Right lobe of liver (tissue), 4 donors: Measurements from ENCODE around the gene CLSTN2.

Experiments
- POLR2A ChIP-seq: fragments of 450-650 bp; IDR thresholded peaks from one replicate; pipeline ENCODE4 v1.6.1; 2017; ENCODE audit warnings: antibody characterized with exemption, mild to moderate bottlenecking
- TF ChIP-seq, protein P1 (sequence below), 4 donors: fragments of 200-600 bp in 3 of 4; fragments of 450-650 bp in 1 of 4; IDR thresholded peaks; one replicate each; pipeline versions ENCODE4 v1.5.1 to v1.8.0; 2016 to 2022; ENCODE audit warnings: antibody characterized with exemption in 4 of 4, mild to moderate bottlenecking in 2 of 4
- donor health status: DM: no; HTN: no; CAD: no.
- donor health status: DM: no; HTN: no; CAD: no.
- donor health status: DM: no; HTN: yes; CAD: no.

DNA sequence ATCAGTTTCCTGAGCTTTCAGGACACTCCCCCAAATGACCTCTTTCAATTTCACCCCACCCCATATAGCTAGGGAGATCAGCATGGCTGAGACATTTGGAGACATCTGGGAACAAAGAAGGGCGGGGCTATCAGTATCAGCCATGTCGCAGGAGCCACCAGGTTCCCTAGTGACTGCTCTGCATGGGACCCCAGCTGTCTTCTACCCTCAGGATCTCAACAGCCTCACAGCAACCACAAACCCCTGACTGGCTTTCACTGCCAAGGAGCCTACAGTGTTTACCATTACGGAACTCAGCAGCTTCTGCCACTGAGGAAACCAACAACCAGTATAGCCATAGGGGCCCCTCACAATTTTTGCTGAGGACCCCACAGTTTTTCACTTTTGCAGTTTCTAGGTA is 473.3 kb downstream of the CLSTN2 start:
- TF ChIP-seq, protein P1, sequence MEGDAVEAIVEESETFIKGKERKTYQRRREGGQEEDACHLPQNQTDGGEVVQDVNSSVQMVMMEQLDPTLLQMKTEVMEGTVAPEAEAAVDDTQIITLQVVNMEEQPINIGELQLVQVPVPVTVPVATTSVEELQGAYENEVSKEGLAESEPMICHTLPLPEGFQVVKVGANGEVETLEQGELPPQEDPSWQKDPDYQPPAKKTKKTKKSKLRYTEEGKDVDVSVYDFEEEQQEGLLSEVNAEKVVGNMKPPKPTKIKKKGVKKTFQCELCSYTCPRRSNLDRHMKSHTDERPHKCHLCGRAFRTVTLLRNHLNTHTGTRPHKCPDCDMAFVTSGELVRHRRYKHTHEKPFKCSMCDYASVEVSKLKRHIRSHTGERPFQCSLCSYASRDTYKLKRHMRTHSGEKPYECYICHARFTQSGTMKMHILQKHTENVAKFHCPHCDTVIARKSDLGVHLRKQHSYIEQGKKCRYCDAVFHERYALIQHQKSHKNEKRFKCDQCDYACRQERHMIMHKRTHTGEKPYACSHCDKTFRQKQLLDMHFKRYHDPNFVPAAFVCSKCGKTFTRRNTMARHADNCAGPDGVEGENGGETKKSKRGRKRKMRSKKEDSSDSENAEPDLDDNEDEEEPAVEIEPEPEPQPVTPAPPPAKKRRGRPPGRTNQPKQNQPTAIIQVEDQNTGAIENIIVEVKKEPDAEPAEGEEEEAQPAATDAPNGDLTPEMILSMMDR (IDR thresholded peaks at IDR 0.05), result no peak
- TF ChIP-seq POLR2A, result no peak
